GM19452 (cell line): Measurements from ENCODE around the gene CDK17.

Experiments used
- ATAC-seq: cut with Tn5 transposase; IDR thresholded peaks from one replicate; pipeline ENCODE4 v1.9.1; 2021; ENCODE audit not compliant: unreplicated experiment

The CDK17 gene

DNA sequence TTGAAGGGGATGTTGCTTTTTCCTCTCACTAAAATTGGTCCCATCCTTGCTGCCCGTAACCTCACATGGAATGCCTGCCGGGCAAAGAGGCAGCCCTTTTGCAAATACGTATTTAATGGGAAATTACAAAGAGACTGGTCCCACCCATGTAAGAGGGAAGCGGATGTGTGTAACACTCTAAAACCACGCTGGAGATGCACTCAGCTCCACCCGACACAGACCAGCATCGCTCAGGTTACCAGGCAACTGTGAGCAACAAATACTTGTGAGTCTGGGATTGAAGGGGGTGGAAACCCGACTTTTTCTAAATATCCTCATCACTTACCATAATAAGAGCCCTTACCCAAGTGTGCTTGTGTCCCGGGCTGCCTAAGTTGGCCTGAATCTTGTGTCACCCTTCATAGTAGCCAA is 158.4 kb downstream of the CDK17 start:
- ATAC-seq: no peak

- ATAC-seq: no peak
These were observed 158.8 kb downstream of the CDK17 start for GRCh38 chr12:96241431-96241830.

DNA sequence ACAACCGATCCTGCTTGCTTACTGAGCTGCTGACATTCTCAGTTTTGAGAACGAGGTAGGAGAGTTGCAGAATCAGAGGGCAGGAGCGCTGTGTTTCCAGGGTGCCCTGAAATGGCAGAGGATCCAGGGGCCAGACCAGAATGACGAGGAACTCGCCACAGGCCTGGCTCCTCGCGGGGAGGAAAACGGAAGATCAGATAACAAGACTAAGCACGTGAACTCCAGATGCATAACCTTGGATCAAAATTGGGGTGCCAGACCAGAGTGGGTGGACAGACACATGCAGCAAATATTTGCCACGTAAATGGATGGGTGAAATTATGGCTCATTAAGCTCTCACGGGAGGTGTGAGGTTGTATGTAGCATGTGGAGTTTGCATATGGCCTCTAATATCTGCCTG is 159.6 kb downstream of the CDK17 start:
- ATAC-seq: no peak

DNA sequence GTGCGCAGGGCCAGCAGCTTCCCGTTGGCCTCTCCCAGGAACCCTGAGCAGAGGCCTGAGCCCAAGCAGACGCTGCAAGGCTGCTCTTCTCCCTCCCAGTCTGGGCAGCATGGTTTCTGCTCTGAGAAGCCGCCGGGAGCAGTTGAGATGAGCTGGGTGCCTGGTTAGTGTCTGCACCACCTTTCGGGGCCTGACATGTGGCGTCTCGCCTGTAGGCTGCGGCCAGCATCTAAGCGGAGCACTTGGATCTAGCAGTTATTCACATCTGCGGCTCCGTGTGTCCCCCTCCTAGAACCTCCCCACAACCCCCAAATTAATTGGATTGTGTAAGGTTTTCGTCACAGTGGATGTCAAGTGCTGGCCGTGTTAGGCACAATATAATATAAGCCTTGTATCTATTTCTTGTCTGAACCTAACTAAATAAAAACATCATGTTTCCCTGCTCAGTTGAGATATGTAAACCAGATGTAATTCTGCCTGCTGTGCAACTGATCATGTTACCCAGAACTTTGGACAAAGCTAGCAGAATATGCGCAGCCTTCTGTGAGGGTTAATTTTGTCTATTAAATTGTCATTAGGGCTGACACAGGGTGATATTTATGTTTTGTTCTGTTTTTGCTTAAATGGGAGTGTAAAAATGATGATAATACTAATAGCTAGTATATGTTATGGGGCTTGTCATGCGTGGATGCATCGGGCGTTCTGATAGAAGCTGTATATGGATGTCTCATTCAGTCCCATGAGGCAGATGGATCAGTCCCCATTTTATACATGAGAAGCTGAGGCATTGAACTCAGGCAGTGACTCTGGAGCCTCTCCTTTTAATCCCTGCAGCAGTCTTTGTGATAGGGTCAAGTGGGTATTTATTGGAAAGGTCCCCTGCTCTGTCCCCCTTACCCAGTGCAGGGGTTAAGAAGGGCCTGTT is 160.3 kb downstream of the CDK17 start:
- no peak for ATAC-seq

DNA sequence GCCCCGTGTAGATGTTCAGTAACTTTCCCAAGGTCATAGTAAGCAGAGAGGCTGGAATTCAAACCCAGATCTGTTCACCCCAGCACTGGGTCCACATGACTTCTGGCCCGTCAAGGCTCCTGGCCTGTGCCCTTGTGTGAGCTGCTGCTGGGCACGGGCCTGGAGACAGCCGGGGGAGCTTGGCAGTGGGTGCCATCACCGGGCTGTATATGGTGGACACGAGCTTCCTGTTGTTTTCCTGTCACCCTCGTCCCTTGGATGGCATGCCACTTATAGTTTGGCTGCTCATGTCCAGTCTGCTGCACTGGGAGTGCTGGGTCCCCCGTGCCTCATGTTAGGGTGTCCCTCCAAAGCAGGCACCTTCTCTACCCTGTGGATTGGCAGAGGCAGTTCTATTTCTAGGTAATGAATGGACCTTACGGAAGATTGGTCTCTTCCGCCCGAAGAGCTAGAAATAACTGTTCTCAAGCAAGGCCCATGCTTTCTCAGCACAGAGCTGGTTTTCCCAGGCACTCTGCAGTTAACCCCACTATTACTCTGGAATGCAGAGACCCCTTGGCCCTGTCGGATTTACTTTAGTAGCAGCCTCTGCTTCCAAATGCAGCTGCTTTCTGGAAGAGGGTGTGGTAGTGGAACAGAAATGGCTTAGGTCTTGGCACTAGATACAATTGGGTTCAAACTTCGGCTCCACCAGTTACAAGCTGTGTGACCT is 161.7 kb downstream of the CDK17 start:
- ATAC-seq: no peak

DNA sequence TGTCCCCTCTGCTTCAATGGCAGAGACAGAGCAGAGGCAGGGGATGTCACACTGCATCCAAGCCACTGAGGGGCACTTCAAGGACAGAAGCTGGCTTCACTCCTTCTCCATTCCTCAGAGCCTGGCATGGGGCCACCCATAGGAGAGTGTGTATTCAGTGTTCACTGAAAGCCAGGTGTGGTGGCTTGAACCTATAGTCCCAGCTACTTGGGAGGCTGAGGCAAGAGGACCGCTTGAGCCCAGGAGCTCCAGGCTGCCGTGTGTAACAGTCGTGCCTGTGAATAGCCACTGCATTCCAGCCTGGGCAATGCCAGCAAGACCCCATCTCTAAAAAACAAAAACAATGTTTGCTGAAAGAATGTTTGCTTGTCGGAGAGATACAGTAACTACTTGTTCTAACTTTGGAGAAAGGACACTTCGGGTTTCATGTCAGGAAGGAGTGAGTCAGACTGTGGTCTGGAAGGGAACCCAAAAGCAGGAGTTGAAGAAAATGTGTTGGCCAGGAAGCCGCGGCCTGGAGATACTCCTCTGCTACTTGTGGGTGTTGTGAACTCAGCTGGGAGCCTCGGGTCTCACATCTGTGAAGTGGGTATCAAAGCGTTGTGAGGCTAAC is 162.7 kb downstream of the CDK17 start:
- no peak for ATAC-seq

DNA sequence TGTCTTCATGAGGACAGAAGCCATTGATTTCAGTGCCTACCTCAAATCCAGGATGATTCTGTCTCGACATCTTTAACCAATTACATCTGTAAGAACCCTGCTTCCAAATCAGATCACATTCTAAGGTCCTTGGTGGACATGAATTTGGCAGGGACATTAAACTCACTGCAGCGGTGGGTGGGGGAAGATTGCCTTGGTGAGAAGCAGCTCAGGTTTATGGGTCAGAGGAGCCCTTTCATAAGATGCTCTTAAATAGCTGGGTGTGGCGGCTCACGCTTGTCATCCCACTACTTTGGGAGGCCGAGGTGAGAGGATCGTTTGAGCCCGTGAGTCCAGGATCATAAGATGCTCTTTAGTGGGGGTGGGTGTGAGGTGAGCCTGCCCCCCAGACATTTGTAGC is 163.2 kb downstream of the CDK17 start:
- ATAC-seq: no peak

- no peak for ATAC-seq
These were observed 163.9 kb downstream of the CDK17 start for GRCh38 chr12:96236221-96236822.

DNA sequence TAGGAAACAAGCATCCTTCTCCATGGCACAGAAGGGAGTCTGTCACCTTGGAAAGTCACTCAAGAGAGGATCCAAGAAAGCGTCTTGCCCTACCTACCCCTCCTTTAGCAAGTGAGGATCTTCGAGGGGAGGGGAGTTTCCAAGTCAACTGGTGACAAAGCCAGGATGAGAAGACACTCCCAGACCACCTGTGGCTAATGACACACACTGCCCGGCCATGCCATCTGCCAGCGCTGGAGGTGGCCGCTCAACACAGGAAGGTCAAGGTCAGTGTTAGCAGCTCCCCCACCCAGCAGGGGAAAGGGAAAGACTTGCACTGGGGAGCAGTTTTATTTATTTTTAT is 164.8 kb downstream of the CDK17 start:
- no peak for ATAC-seq

DNA sequence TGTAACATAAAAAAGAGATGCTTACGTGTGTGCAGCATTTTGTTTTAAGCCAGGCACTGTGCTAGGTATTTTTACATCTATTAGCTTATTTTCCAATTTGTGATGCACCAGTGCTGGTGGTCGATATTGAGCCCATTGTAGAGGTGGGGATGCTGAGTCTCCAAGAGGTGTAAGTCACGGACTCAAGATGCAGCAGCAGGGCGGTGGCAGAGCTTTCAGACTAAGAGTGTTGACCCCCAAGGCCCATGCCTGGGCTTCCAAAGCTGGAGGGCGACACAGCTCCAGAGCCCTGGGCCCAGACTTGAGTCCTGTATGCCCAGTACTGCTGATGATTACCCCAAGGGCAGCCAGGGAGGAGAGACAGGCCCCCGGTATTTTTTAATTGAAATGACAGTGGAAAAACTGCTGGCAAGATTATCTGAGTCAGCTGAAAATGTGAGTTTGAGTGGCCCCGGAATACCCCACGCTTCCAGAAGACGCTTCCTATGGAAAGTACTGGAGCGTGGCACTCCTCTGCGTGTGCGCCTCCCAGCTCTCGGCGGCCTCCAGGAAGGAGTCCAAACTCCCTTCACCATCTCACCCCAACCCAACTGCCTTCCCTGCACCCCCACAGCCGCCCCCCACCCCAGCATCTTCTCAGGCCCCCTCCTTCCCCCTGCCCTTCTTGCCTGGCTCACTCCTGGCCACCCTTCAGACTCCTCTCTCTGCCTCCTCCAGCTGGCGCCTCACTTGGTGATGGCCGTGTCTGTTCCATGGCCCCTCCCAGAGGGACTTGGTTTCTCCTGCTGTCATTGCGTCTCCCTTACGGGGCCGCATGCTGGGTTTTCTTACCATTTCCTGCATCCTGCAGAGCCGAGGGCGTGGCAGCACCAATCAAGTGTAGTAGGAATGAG is 165.4 kb downstream of the CDK17 start:
- no peak for ATAC-seq

GRCh38 chr12:96233939-96234461 is 166.2 kb downstream of the CDK17 start:
- no peak for ATAC-seq

GRCh38 chr12:96233168-96233567 is 167.1 kb downstream of the CDK17 start:
- no peak for ATAC-seq

DNA sequence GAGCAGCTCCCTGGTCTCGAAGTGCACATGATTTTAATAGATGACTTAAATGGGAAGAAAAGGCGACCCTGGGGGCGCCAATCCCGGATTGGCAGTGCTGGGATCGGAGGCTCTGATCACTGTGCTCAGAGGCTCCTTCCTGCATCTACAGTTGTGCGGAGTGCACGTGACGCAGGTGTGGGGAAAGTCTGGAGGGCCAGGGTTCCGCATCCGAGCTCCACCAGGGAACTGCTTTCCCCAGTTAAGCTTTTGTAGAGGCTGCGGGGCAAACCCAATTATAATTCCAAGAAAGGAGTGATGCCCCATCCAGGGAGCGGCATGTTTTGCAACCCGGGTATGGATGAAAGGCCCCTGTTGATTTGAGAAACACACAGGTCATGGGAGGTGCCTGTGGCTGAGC is 169.6 kb downstream of the CDK17 start:
- ATAC-seq: no peak

GRCh38 chr12:96228566-96229248 is 171.5 kb downstream of the CDK17 start:
- ATAC-seq: no peak
